ENCODE results near the gene PRKAG2. TPM values are rescaled to one million over a fixed set of nuclear protein-coding genes. Genes with fewer than 3 reads are reported as not detected.
A peak's percentile ranks its signal among the peaks of the same experiment; 100 is the strongest.

PRKAG2 gene
- total and polyA plus RNA-seq, 2 of the 13 experiments (the other 11 are each of a cell fraction or from before 2014, with no cell fraction given): 0.90 to 1.3 TPM

DNA sequence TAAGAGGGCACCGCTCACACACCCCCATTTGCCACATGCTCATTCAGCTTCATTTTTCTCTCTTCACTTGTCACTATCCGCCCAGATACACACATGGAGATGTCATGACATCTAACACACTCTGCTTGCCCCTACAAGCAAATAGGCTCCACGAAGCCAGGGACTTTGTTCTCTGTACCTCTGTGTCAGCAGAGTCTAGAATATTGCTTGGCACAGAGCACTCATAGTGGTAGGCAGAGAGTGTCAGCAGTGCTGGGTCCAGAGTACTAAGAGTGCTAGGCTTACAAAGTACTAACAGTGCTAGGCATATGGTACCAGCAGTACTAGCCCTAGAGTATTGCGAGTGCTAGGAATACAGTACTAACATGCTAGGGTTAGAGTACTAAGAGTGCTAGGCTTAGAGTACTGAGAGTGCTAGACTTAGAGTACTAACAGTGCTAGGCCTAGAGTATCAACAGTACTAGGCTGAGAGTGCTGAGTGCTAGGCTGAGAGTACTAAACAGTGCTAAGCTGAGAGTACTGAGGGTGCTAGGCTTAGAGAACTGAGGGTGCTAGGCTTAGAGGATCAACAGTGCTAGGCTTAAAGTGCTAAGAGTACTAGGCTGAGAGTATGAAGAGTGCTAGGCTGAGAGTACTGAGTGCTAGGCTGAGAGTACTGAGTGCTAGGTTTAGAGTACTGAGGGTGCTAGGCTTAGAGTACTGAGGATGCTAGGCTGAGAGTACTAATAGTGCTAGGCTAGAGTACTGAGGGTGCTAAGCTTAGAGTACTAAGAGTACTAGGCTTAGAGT lies 166.1 kb downstream of the PRKAG2 start:
- Histone ChIP-seq H3K36me3 (replicated peaks in 1 of 2; ENCODE audit: control insufficient read depth in 1 of 2, insufficient read depth in 2 of 2, low read length in 2 of 2) (no peaks in the 10 kb centered on the region), H4K20me1 (ENCODE audit: insufficient read depth, low read length) (no peaks in the 10 kb centered on the region), H3K27me3 (ENCODE audit: control insufficient read depth in 1 of 2, insufficient read depth in 2 of 2, low read length in 2 of 2) (peaks cover 4 to 5% of the 10 kb centered on the region in 2 experiments; a peak in 2 of 5 replicates), H3K79me2 (ENCODE audit: insufficient read depth, low read length) (no peaks in the 10 kb centered on the region), H3K9me3 (ENCODE audit: low read length) (no peaks in the 10 kb centered on the region), H2AFZ (ENCODE audit: low read length) (no peak overlapping the region), H3K4me3 (replicated peaks in 1 of 3; ENCODE audit: insufficient read depth in 1 of 3, low read depth in 2 of 3, low read length in 3 of 3) (no peak overlapping the region), H3K27ac (ENCODE audit: extremely low read length, insufficient read depth, low read length) (no peak overlapping the region), H3K9ac (ENCODE audit: insufficient read depth, low read depth, low read length) (no peak overlapping the region), H3K4me2 (ENCODE audit: low read depth, low read length) (no peak overlapping the region), H3K4me1 (ENCODE audit: insufficient read depth, low read length) (peaks cover under 1% of the 10 kb centered on the region; the same call in 1 of the 2 replicates)
- in situ Hi-C loops (cut with HindIII; ENCODE audit: extremely low pct_ligation_motif_present, low pct_unique_long_range_greater_than_20kb) (no loop called here), intact Hi-C loops (cut with micrococcal nuclease; ENCODE audit: unreplicated experiment) (no loop called here)
- POLR2A ChIA-PET: no interaction called here
- no peak for FAIRE-seq
- CTCF ChIA-PET (ENCODE audit: low intra/inter-chr PET ratio, low total read pairs): no interaction called here
- no TSS peak for BruUV-seq (replicated peaks)
- 49% methylated on average over 4 of the region's 4 CpGs for WGBS (ENCODE audit: low lambda C conversion rate)
- ATAC-seq: peak; percentile 60
- no peak for DNase-seq (ENCODE audit: low spot score)
- TF ChIP-seq, protein P1, sequence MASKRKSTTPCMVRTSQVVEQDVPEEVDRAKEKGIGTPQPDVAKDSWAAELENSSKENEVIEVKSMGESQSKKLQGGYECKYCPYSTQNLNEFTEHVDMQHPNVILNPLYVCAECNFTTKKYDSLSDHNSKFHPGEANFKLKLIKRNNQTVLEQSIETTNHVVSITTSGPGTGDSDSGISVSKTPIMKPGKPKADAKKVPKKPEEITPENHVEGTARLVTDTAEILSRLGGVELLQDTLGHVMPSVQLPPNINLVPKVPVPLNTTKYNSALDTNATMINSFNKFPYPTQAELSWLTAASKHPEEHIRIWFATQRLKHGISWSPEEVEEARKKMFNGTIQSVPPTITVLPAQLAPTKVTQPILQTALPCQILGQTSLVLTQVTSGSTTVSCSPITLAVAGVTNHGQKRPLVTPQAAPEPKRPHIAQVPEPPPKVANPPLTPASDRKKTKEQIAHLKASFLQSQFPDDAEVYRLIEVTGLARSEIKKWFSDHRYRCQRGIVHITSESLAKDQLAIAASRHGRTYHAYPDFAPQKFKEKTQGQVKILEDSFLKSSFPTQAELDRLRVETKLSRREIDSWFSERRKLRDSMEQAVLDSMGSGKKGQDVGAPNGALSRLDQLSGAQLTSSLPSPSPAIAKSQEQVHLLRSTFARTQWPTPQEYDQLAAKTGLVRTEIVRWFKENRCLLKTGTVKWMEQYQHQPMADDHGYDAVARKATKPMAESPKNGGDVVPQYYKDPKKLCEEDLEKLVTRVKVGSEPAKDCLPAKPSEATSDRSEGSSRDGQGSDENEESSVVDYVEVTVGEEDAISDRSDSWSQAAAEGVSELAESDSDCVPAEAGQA (IDR thresholded peaks at IDR 0.05; ENCODE audit: low read depth): no peak
- TF ChIP-seq, protein P1 (CRISPR knock-in tag; IDR thresholded peaks at IDR 0.05; ENCODE audit: borderline replicate concordance): no peak
- TF ChIP-seq CHD2 (IDR thresholded peaks at IDR 0.05; ENCODE audit: low read depth, low read length) (no peak), PRMT3 (CRISPR knock-in tag; IDR thresholded peaks at IDR 0.05; ENCODE audit: borderline replicate concordance, low read depth) (no peak), HOXA5 (CRISPR knock-in tag; IDR thresholded peaks at IDR 0.05) (no peak), MIXL1 (CRISPR knock-in tag; IDR thresholded peaks at IDR 0.05) (no peak), ZSCAN21 (CRISPR knock-in tag; IDR thresholded peaks at IDR 0.05; ENCODE audit: borderline replicate concordance) (peak; percentile 95)
- TF ChIP-seq, protein P2, sequence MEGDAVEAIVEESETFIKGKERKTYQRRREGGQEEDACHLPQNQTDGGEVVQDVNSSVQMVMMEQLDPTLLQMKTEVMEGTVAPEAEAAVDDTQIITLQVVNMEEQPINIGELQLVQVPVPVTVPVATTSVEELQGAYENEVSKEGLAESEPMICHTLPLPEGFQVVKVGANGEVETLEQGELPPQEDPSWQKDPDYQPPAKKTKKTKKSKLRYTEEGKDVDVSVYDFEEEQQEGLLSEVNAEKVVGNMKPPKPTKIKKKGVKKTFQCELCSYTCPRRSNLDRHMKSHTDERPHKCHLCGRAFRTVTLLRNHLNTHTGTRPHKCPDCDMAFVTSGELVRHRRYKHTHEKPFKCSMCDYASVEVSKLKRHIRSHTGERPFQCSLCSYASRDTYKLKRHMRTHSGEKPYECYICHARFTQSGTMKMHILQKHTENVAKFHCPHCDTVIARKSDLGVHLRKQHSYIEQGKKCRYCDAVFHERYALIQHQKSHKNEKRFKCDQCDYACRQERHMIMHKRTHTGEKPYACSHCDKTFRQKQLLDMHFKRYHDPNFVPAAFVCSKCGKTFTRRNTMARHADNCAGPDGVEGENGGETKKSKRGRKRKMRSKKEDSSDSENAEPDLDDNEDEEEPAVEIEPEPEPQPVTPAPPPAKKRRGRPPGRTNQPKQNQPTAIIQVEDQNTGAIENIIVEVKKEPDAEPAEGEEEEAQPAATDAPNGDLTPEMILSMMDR (CRISPR knock-in tag; IDR thresholded peaks at IDR 0.05): 0 out of 2 replicates have a peak, but pooled peaks have one; percentile 5
- TF ChIP-seq, protein P3, sequence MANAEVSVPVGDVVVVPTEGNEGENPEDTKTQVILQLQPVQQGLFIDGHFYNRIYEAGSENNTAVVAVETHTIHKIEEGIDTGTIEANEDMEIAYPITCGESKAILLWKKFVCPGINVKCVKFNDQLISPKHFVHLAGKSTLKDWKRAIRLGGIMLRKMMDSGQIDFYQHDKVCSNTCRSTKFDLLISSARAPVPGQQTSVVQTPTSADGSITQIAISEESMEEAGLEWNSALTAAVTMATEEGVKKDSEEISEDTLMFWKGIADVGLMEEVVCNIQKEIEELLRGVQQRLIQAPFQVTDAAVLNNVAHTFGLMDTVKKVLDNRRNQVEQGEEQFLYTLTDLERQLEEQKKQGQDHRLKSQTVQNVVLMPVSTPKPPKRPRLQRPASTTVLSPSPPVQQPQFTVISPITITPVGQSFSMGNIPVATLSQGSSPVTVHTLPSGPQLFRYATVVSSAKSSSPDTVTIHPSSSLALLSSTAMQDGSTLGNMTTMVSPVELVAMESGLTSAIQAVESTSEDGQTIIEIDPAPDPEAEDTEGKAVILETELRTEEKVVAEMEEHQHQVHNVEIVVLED (CRISPR knock-in tag; IDR thresholded peaks at IDR 0.05; ENCODE audit: borderline replicate concordance): no peak
- TF ChIP-seq, protein P4, sequence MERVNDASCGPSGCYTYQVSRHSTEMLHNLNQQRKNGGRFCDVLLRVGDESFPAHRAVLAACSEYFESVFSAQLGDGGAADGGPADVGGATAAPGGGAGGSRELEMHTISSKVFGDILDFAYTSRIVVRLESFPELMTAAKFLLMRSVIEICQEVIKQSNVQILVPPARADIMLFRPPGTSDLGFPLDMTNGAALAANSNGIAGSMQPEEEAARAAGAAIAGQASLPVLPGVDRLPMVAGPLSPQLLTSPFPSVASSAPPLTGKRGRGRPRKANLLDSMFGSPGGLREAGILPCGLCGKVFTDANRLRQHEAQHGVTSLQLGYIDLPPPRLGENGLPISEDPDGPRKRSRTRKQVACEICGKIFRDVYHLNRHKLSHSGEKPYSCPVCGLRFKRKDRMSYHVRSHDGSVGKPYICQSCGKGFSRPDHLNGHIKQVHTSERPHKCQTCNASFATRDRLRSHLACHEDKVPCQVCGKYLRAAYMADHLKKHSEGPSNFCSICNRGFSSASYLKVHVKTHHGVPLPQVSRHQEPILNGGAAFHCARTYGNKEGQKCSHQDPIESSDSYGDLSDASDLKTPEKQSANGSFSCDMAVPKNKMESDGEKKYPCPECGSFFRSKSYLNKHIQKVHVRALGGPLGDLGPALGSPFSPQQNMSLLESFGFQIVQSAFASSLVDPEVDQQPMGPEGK (CRISPR knock-in tag; IDR thresholded peaks at IDR 0.05): no peak
